Right cardiac atrium (tissue), 5 donors: ENCODE measurements around the gene RAB33B. TPM values are rescaled to one million over a fixed set of nuclear protein-coding genes. Genes with fewer than 3 reads are reported as not detected.
"Not testable (repeated sequence)": the region's sequence is repeated elsewhere in the genome, so short reads cannot be mapped to it uniquely, and the experiment has no call there.

ENCODE experiments used
- ATAC-seq, 2 donors: fragments of 200-7000 bp; cut with Tn5 transposase; one replicate each; pipeline versions ENCODE4 v1.8.0 to v1.9.1; 2020; ENCODE audit warnings: moderate library complexity in 2 of 2, mild to moderate bottlenecking in 1 of 2
- DNase-seq, 3 donors: peaks; one replicate each; pipeline ENCODE4 v3.0.0-alpha.2; 2020
- H3K27ac ChIP-seq: one replicate; pipeline ENCODE4 v1.5.1; 2013; ENCODE audit warnings: mild to moderate bottlenecking, low read length, control low read depth, moderate library complexity
- H3K27me3 ChIP-seq: one replicate; pipeline ENCODE4 v1.6.1; 2013; ENCODE audit not compliant: control insufficient read depth, insufficient read depth
- H3K4me1 ChIP-seq: one replicate; pipeline ENCODE4 v1.6.1; 2013; ENCODE audit warnings: low read length; ENCODE audit not compliant: control insufficient read depth, insufficient read depth
- H3K4me3 ChIP-seq: one replicate; pipeline ENCODE4 v1.5.1; 2013; ENCODE audit warnings: low read length, control low read depth
- H3K9me3 ChIP-seq: one replicate; pipeline ENCODE4 v1.6.1; 2013; ENCODE audit warnings: low read length; ENCODE audit not compliant: control insufficient read depth
- WGBS: extraction: QIAGEN DNeasy Blood & Tissue Kit; methylation state at CpG from one replicate; pipeline ENCODE4 v1.1.7; 2013; 5-methylcytosine and 5-hydroxymethylcytosine counted together
- intact Hi-C, 4 donors: fragments of 100-400 bp; cut with DNase I; formaldehyde crosslinking; loops; one replicate each; pipeline versions ENCODE4 v1.11.0 to v1.14.0; 2022 to 2023
- polyA plus RNA-seq: library from polyadenylated mRNA; stranded (reverse); fragments of 200-250 nt; gene quantifications from one replicate; pipeline ENCODE4 v1.2.3, GENCODE V29; 2013
- total RNA-seq, 4 donors: library from RNA; stranded (reverse); fragmentation: NEBNext Ultra II Directional; extraction: Animal tissue kit (Norgen Biotek cat#: 25700); gene quantifications; one replicate each; pipeline ENCODE4 v1.2.1, GENCODE V29; 2021
- donor health status: healthy with polysubstance abuse.
- donor health status: DM: no; HTN: yes; CAD: no.
- donor health status: DM: no; HTN: no; CAD: no.
- donor health status: DM: no; HTN: yes; CAD: no; lungs with severe emphysema.
- donor health status: DM: yes; HTN: yes; CAD: no.

Gene RAB33B
- total and polyA plus RNA-seq, 5 donors: 3.5 to 7.9 (median 7.1) TPM

- H3K9me3 ChIP-seq, H3K27me3 ChIP-seq, DNase-seq, H3K4me1 ChIP-seq, ATAC-seq, intact Hi-C loops, H3K4me3 ChIP-seq, H3K27ac ChIP-seq: not testable (repeated sequence)
- WGBS: 64% methylated on average over 3 of the region's 3 CpGs
These were observed 9.0 kb upstream of the RAB33B start for GRCh38 chr4:139444881-139445280.

DNA sequence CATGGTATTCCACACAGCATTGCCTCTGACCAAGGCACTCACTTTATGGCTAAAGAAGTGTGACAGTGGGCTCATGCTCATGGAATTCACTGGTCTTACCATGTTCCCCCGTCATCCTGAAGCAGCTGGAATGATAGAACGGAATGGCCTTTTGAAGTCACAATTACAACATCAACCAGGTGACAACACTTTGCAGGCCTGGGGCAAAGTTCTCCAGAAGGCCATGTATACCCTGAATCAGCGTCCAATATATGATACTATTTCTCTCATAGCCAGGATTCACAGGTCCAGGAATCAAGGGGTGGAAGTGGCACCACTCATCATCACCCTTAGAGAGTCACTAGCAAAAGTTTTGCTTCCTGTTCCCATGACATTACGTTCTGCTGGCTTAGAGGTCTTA lies 6.8 kb upstream of the RAB33B start:
- H3K27ac ChIP-seq, H3K9me3 ChIP-seq, H3K4me3 ChIP-seq, H3K27me3 ChIP-seq, ATAC-seq, H3K4me1 ChIP-seq, DNase-seq, intact Hi-C loops: not testable (repeated sequence)
- 94% methylated on average over 4 of the region's 4 CpGs for WGBS

- Histone ChIP-seq H3K27ac (no peak overlapping the region), H3K9me3 (no peaks in the 10 kb centered on the region), H3K27me3 (no peaks in the 10 kb centered on the region), H3K4me3 (no peak overlapping the region), H3K4me1 (no peaks in the 10 kb centered on the region)
- intact Hi-C loops: no loop called here
- DNase-seq (no peak), ATAC-seq (no peak)
- WGBS: 89% methylated on average over 2 of the region's 2 CpGs
These were observed 3.3 kb upstream of the RAB33B start for GRCh38 chr4:139450586-139450985.

GRCh38 chr4:139451997-139452396 lies 1.9 kb upstream of the RAB33B start:
- DNase-seq: no peak
- no peaks in the 10 kb centered on the region for H3K9me3 ChIP-seq
- no peak for ATAC-seq
- WGBS: 90% methylated on average over 1 of the region's 1 CpG
- H3K27ac ChIP-seq: no peak overlapping the region
- no peak overlapping the region for H3K4me3 ChIP-seq
- H3K4me1 ChIP-seq: no peaks in the 10 kb centered on the region
- intact Hi-C loops: no loop called here
- no peaks in the 10 kb centered on the region for H3K27me3 ChIP-seq

- Histone ChIP-seq H3K9me3 (no peaks in the 10 kb centered on the region), H3K27ac (peak overlapping the region; percentile 96), H3K27me3 (no peaks in the 10 kb centered on the region), H3K4me1 (no peaks in the 10 kb centered on the region), H3K4me3 (peak overlapping the region; percentile 83)
- DNase-seq (no peak), ATAC-seq (peak in 1 of 2 donors; percentile 5)
- WGBS: 3% methylated on average over 15 of the region's 15 CpGs
- intact Hi-C loops: no loop called here
These were observed 915 bp upstream of the RAB33B start for GRCh38 chr4:139453041-139453370.

DNA sequence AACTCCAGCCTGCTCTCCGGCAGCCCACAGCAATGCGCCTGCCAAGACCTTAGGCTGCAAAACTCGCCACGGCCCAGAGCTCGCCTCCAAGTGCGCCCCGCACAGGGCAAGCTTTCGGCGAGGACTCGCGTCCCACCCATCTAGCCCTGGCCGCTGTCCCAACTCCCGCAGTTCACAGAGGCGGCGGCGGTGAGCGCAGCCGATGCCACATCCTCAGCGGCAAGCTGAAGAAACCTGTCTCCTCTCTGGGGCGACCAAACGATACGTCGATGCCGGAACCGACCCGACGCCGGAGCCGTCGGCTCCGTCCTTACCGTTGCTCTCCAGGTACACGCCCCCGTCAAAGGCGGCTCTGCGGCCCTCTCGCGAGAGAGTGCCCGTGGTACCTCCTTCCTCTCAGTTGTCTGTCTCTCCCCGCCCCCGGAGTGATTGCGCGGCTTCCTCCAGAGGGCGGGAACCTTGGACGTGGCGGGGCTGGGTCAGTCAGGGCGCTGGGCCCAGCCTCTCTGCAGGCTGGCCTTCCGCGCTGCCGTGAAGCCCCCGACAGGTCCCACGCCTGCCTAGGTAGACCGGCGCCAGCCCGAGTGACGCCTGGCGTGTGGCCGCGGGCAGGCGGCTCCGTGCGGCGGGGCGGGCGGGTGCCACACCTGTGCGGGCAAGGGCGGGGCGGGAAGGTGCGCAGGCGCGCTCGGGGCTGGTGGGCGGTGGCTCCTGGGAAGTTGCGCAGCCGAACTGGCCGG lies 380 bp upstream of the RAB33B start:
- WGBS: under 1% methylated on average over 76 of the region's 76 CpGs
- Histone ChIP-seq H3K4me3 (peak overlapping the region; percentile 83), H3K27ac (peak overlapping the region; percentile 96), H3K27me3 (no peaks in the 10 kb centered on the region), H3K4me1 (no peaks in the 10 kb centered on the region), H3K9me3 (no peaks in the 10 kb centered on the region)
- intact Hi-C loops: no loop called here
- peak; percentile 99 for DNase-seq
- ATAC-seq: peak; percentile 99

GRCh38 chr4:139455126-139455538 lies 1.2 kb downstream of the RAB33B start:
- intact Hi-C loops: no loop called here

GRCh38 chr4:139457318-139457717 lies 3.4 kb downstream of the RAB33B start:
- ATAC-seq: no peak
- Histone ChIP-seq H3K27me3 (no peaks in the 10 kb centered on the region), H3K4me3 (no peak overlapping the region), H3K9me3 (no peaks in the 10 kb centered on the region), H3K4me1 (no peaks in the 10 kb centered on the region), H3K27ac (no peak overlapping the region)
- 64% methylated on average over 4 of the region's 4 CpGs for WGBS
- DNase-seq: no peak
- intact Hi-C loops: no loop called here

More at GRCh38 chr4:139455126-139455538, 1.2 kb downstream of the RAB33B start:
- no peaks in the 10 kb centered on the region for H3K27me3 ChIP-seq
- H3K4me1 ChIP-seq: no peaks in the 10 kb centered on the region
- DNase-seq: no peak
- WGBS: 34% methylated on average over 6 of the region's 6 CpGs
- ATAC-seq: no peak
- peak overlapping the region; percentile 83 for H3K4me3 ChIP-seq
- H3K9me3 ChIP-seq: no peaks in the 10 kb centered on the region
- H3K27ac ChIP-seq: no peak overlapping the region

GRCh38 chr4:139458543-139458942 lies 4.6 kb downstream of the RAB33B start:
- 99% methylated on average over 1 of the region's 1 CpG for WGBS
- ATAC-seq: no peak
- intact Hi-C loops: no loop called here
- Histone ChIP-seq H3K27ac (no peak overlapping the region), H3K9me3 (no peaks in the 10 kb centered on the region), H3K4me1 (no peaks in the 10 kb centered on the region), H3K27me3 (no peaks in the 10 kb centered on the region), H3K4me3 (no peak overlapping the region)
- DNase-seq: no peak

- ATAC-seq (no peak), DNase-seq (no peak)
- 93% methylated on average over 3 of the region's 3 CpGs for WGBS
- H3K4me1 ChIP-seq: no peaks in the 10 kb centered on the region
- intact Hi-C loops: no loop called here
- no peaks in the 10 kb centered on the region for H3K9me3 ChIP-seq
- H3K4me3 ChIP-seq: no peak overlapping the region
- no peak overlapping the region for H3K27ac ChIP-seq
- no peaks in the 10 kb centered on the region for H3K27me3 ChIP-seq
These were observed 5.1 kb downstream of the RAB33B start for GRCh38 chr4:139458999-139459398.

DNA sequence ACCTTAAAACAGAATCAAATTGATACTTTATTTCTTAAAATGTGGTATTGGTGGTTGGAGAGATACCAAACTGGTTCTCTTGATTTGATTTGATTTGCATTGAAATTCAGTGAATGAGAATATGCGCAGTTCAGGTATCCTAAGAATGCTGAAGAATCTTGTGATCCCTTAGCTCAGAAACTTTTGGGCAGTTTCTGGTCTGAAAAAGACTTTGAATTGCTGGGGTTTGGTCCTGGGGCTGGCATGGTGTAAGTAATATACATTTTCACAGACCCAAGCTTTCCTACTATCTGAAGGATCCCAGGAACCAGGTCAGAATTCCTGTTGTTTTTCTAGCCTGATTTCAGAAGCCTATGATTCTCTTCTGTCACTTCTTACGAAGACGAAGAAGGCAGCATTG lies 6.6 kb downstream of the RAB33B start:
- DNase-seq (no peak), ATAC-seq (no peak)
- intact Hi-C loops: no loop called here
- 94% methylated on average over 3 of the region's 3 CpGs for WGBS
- Histone ChIP-seq H3K27ac (no peak overlapping the region), H3K9me3 (no peaks in the 10 kb centered on the region), H3K27me3 (no peaks in the 10 kb centered on the region), H3K4me1 (no peaks in the 10 kb centered on the region), H3K4me3 (no peak overlapping the region)
